CD8-positive, alpha-beta memory T cell (primary cell): ENCODE data around the gene ETNPPL. TPM values are rescaled to one million over a fixed set of nuclear protein-coding genes. Genes with fewer than 3 reads are reported as not detected.
A peak's percentile ranks its signal among the peaks of the same experiment; 100 is the strongest.

Experiments
- CTCF ChIA-PET: fragments of 350-600 bp; sonication (Branson Sonifier 250); formaldehyde crosslinking; loops from one replicate; lab custom pipeline; 2021; ENCODE audit warnings: antibody characterized with exemption; lab: Charles Lee
- POLR2A ChIA-PET: fragments of 350-600 bp; sonication (Branson Sonifier 250); formaldehyde crosslinking; loops from one replicate; lab custom pipeline; 2021; ENCODE audit warnings: antibody characterized with exemption; lab: Charles Lee
- DNase-seq, 5 donors: peaks; one replicate each; pipeline versions ENCODE4 v3.0.0 to v3.0.0-alpha.2; 2020 to 2022; ENCODE audit warnings: mixed read lengths in 1 of 5
- H3K27ac ChIP-seq: one replicate; pipeline ENCODE4 v1.7.0; 2013; ENCODE audit warnings: low read depth, mild to moderate bottlenecking, low read length, moderate library complexity
- H3K27me3 ChIP-seq: 2 replicates; pipeline ENCODE4 v1.7.0; 2013; ENCODE audit warnings: low read length, mild to moderate bottlenecking; ENCODE audit not compliant: insufficient read depth, poor library complexity, severe bottlenecking
- H3K36me3 ChIP-seq: 2 replicates; pipeline ENCODE4 v1.7.0; 2013; ENCODE audit warnings: mild to moderate bottlenecking, low read length, moderate library complexity; ENCODE audit not compliant: insufficient read depth
- H3K4me1 ChIP-seq: 2 replicates; pipeline ENCODE4 v1.7.0; 2013; ENCODE audit warnings: mild to moderate bottlenecking, low read length, moderate library complexity; ENCODE audit not compliant: insufficient read depth
- H3K4me3 ChIP-seq: 2 replicates; pipeline ENCODE4 v1.7.0; 2013; ENCODE audit warnings: mild to moderate bottlenecking, low read length
- H3K9me3 ChIP-seq: 2 replicates; pipeline ENCODE4 v1.7.0; 2013; ENCODE audit warnings: mild to moderate bottlenecking, low read length
- H3K27ac Mint-ChIP-seq, 8 donors: one replicate each; pipeline ENCODE4 v1.8.0; 2020 to 2021; ENCODE audit warnings: mixed read lengths in 8 of 8, mild to moderate bottlenecking in 6 of 8, inconsistent platforms in 3 of 8, moderate library complexity in 3 of 8
- H3K27me3 Mint-ChIP-seq, 2 donors: one replicate each; pipeline ENCODE4 v1.8.0; 2020 to 2021; ENCODE audit warnings: mixed read lengths in 2 of 2, mild to moderate bottlenecking in 1 of 2, moderate library complexity in 1 of 2
- H3K36me3 Mint-ChIP-seq, 3 donors: one replicate each; pipeline ENCODE4 v1.8.0; 2020 to 2021; ENCODE audit warnings: mixed read lengths in 3 of 3, inconsistent platforms in 1 of 3, mild to moderate bottlenecking in 1 of 3
- H3K4me1 Mint-ChIP-seq, 3 donors: one replicate each; pipeline ENCODE4 v1.8.0; 2020 to 2021; ENCODE audit warnings: mixed read lengths in 3 of 3, inconsistent platforms in 1 of 3, mild to moderate bottlenecking in 1 of 3
- H3K4me3 Mint-ChIP-seq, 7 donors: one replicate each; pipeline ENCODE4 v1.8.0; 2020 to 2021; ENCODE audit warnings: mixed read lengths in 7 of 7, mild to moderate bottlenecking in 6 of 7, moderate library complexity in 4 of 7, inconsistent platforms in 2 of 7
- H3K9me3 Mint-ChIP-seq, 5 donors: one replicate each; pipeline ENCODE4 v1.8.0; 2020 to 2022; ENCODE audit warnings: mixed read lengths in 5 of 5, mild to moderate bottlenecking in 3 of 5, moderate library complexity in 2 of 5, inconsistent platforms in 1 of 5
- polyA plus RNA-seq: library from polyadenylated mRNA; unstranded; fragments of 300-500 nt; fragmentation: Illumina TruSeq; gene quantifications from one replicate; pipeline ENCODE4 v1.2.3, GENCODE V29; 2021
- total RNA-seq, 2 experiments: library from RNA; stranded (reverse); gene quantifications; one replicate each; pipeline ENCODE4 v1.2.3, GENCODE V29; 2021

Gene ETNPPL
- total and polyA plus RNA-seq, 3 experiments from 2014 or later, result not detected

DNA sequence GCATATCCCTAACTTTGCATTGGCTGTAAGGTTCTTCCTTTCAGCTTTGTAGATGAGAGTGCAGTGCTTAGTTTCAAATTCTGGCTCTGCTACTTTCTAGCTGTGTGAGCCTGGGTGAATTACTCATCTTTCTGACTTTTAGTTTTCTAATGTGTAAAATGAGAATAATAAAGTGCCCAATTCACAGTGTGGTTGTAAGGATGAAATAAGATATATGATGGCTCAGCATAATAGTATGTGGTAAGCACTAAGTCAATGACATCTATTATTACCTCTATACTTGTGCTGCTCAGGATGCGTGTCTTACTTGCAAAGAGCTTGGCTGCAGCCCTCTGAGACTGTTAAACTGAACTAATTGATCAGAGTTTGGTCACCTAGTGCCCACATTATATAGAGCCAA, 30.6 kb upstream of the ETNPPL start:
- H3K27me3 Mint-ChIP-seq, result peaks cover 3 to 7% of the 10 kb centered on the region in 2 donors
- ChIA-PET POLR2A (no interaction called here), CTCF (interaction anchor here (0.9 kb wide), 1 partner anchor 15 kb away, joined by 3 read pairs; no protein-coding TSS in a partner anchor)
- H3K27ac ChIP-seq, result no peak overlapping the region
- H3K9me3 ChIP-seq, result no peaks in the 10 kb centered on the region
- no peak overlapping the region for H3K27ac Mint-ChIP-seq
- H3K4me3 ChIP-seq, result no peak overlapping the region
- H3K4me1 Mint-ChIP-seq, result no peaks in the 10 kb centered on the region
- no peaks in the 10 kb centered on the region for H3K9me3 Mint-ChIP-seq
- DNase-seq, result no peak
- H3K27me3 ChIP-seq, result no peaks in the 10 kb centered on the region
- H3K36me3 ChIP-seq, result no peaks in the 10 kb centered on the region
- no peaks in the 10 kb centered on the region for H3K4me1 ChIP-seq
- no peak overlapping the region for H3K4me3 Mint-ChIP-seq
- no peaks in the 10 kb centered on the region for H3K36me3 Mint-ChIP-seq

DNA sequence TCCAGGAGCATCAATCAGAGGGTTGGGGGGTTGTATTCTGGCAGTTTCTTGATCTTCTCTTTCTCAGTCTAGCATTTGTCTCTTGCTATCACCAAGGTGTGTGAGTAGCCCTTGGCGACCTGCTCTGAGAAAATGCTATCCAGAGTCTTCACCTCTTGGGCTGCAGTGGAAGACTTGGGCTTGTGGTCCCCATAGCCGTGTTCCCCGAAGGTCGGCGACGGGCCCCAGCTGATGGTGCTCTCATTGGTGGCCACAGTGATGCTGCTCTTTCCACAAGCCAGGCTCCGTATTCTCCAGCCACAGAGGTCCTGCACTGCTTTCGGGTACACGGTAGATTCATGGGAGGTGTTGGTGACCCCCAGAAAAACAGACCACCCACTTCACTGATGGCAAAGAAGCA, 25.9 kb upstream of the ETNPPL start:
- peaks cover 5 to 9% of the 10 kb centered on the region in 2 donors for H3K27me3 Mint-ChIP-seq
- Histone ChIP-seq H3K36me3 (no peaks in the 10 kb centered on the region), H3K27ac (no peak overlapping the region), H3K27me3 (no peaks in the 10 kb centered on the region), H3K9me3 (no peaks in the 10 kb centered on the region), H3K4me1 (no peaks in the 10 kb centered on the region), H3K4me3 (no peak overlapping the region)
- H3K36me3 Mint-ChIP-seq, result no peaks in the 10 kb centered on the region
- H3K27ac Mint-ChIP-seq, result no peak overlapping the region
- H3K4me3 Mint-ChIP-seq, result no peak overlapping the region
- H3K9me3 Mint-ChIP-seq, result no peaks in the 10 kb centered on the region
- no peaks in the 10 kb centered on the region for H3K4me1 Mint-ChIP-seq
- CTCF ChIA-PET, result no interaction called here
- POLR2A ChIA-PET, result no interaction called here
- DNase-seq, result no peak

DNA sequence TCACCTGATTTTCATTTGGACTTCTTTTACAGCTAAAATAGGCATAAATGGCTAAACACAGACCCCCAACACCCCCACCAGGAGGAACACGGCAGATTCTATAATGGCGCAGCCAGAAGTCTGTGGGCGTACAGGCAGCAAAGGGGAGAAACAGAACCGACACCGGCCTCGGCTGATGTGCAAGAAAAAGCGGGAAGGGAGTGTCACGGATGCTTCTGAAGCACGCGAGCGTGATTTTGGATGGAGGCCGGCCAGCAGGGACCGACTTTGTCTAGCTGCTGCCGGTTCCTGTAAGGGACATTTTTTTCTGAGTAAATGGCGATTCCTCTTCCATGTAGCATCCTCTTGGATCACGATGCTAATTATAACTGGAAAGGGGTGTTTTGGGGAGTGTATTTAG, 24.9 kb upstream of the ETNPPL start:
- Histone ChIP-seq H3K4me3 (no peak overlapping the region), H3K4me1 (no peaks in the 10 kb centered on the region), H3K27ac (no peak overlapping the region), H3K36me3 (no peaks in the 10 kb centered on the region), H3K9me3 (no peaks in the 10 kb centered on the region), H3K27me3 (no peaks in the 10 kb centered on the region)
- H3K36me3 Mint-ChIP-seq, result no peaks in the 10 kb centered on the region
- H3K27ac Mint-ChIP-seq, result no peak overlapping the region
- ChIA-PET CTCF (no interaction called here), POLR2A (no interaction called here)
- no peak for DNase-seq
- H3K4me1 Mint-ChIP-seq, result no peaks in the 10 kb centered on the region
- H3K27me3 Mint-ChIP-seq, result peaks cover 3 to 9% of the 10 kb centered on the region in 2 donors
- no peaks in the 10 kb centered on the region for H3K9me3 Mint-ChIP-seq
- no peak overlapping the region for H3K4me3 Mint-ChIP-seq

DNA sequence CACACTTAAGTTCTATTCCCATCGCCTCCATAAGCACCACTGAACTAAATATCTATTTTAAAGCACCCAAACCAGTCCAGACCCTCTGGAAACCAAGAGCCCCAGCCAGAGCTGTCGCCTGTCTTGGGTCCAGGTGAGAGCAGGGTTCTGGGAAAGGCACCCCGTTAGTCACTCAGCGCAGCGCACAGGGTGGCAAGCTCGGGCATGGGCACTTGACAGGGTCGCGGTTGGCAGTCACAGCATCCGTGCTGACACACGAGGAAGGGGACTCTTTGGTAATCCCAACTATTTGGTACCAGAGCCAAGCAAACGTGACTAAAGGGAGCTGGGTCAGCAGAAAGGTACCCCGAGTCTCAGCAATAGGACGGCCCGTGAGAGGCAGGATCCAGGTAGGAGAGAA, 24.3 kb upstream of the ETNPPL start:
- H3K9me3 ChIP-seq, result no peaks in the 10 kb centered on the region
- Mint-ChIP-seq H3K9me3 (no peaks in the 10 kb centered on the region), H3K27me3 (peaks cover 6 to 11% of the 10 kb centered on the region in 2 donors), H3K4me3 (no peak overlapping the region), H3K36me3 (no peaks in the 10 kb centered on the region), H3K4me1 (no peaks in the 10 kb centered on the region), H3K27ac (no peak overlapping the region)
- no peak overlapping the region for H3K4me3 ChIP-seq
- POLR2A ChIA-PET, result no interaction called here
- no peaks in the 10 kb centered on the region for H3K36me3 ChIP-seq
- H3K4me1 ChIP-seq, result no peaks in the 10 kb centered on the region
- no peak overlapping the region for H3K27ac ChIP-seq
- CTCF ChIA-PET, result no interaction called here
- H3K27me3 ChIP-seq, result no peaks in the 10 kb centered on the region
- no peak for DNase-seq

DNA sequence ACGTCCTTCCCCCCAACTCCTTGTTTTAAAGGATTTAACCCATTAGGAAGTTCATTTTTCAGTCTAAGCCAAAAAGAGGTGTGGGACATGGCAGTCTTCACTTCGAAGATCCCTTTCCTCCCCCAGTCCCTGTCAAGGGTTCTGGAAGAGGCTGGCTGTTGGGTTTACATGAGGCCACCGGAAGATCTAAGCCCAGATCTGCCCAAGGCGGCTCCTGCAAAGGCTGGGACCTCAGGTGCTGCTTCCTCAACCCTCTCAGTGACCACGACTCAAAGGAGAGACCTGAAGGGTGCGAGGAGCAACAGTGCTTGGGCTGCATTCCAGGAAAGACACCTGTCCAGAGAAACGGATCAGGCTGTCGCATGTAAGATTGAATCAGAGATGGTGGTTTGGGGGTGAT, 23.5 kb upstream of the ETNPPL start:
- Mint-ChIP-seq H3K36me3 (no peaks in the 10 kb centered on the region), H3K4me3 (no peak overlapping the region), H3K27me3 (peaks cover 6 to 11% of the 10 kb centered on the region in 2 donors), H3K27ac (no peak overlapping the region), H3K4me1 (no peaks in the 10 kb centered on the region), H3K9me3 (no peaks in the 10 kb centered on the region)
- DNase-seq, result no peak
- no peaks in the 10 kb centered on the region for H3K4me1 ChIP-seq
- ChIA-PET CTCF (no interaction called here), POLR2A (no interaction called here)
- no peaks in the 10 kb centered on the region for H3K9me3 ChIP-seq
- no peaks in the 10 kb centered on the region for H3K27me3 ChIP-seq
- no peak overlapping the region for H3K27ac ChIP-seq
- H3K36me3 ChIP-seq, result no peaks in the 10 kb centered on the region
- no peak overlapping the region for H3K4me3 ChIP-seq

DNA sequence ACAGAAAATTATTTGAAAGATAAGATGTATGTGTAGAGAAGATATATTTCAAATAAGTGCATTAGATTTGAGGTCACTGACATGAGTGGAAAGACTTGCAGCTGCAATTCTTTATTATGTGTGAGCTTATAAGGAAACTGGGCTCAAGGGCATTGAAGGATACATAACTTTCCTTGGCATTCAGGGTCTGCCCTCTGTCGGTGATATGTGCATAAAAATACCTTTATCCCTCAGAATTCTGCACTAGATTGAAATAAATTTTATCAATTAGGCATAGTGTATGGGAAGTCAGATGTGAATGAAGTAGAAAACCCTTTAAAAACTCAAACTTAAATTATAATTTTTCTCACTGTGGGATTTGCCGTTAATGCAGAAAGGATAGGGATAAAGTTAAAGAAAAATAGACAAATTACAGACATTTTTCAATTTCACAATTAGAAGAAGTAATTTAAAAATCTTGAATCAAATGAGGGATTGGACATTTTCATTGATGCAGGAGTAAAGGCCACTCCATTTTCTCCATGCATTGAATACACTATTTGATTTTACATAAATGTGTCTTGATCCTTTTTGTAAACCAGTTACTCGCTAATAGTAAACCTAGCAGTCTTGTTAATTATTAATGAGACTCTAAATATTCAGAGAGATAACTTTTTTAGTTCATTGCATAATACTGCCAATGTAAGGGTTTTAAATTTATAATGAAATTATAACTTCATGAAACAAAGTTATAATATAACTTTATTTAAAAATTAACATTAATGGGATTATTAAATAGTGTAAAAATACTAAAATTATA, 21.0 kb upstream of the ETNPPL start:
- Mint-ChIP-seq H3K27ac (no peak overlapping the region), H3K4me1 (no peaks in the 10 kb centered on the region), H3K36me3 (no peaks in the 10 kb centered on the region), H3K27me3 (peaks cover 4 to 11% of the 10 kb centered on the region in 2 donors), H3K9me3 (no peaks in the 10 kb centered on the region), H3K4me3 (no peak overlapping the region)
- POLR2A ChIA-PET, result no interaction called here
- CTCF ChIA-PET, result no interaction called here
- H3K4me1 ChIP-seq, result no peaks in the 10 kb centered on the region
- no peak overlapping the region for H3K27ac ChIP-seq
- H3K4me3 ChIP-seq, result no peak overlapping the region
- H3K9me3 ChIP-seq, result no peaks in the 10 kb centered on the region
- DNase-seq, result no peak
- no peaks in the 10 kb centered on the region for H3K27me3 ChIP-seq
- H3K36me3 ChIP-seq, result no peaks in the 10 kb centered on the region

DNA sequence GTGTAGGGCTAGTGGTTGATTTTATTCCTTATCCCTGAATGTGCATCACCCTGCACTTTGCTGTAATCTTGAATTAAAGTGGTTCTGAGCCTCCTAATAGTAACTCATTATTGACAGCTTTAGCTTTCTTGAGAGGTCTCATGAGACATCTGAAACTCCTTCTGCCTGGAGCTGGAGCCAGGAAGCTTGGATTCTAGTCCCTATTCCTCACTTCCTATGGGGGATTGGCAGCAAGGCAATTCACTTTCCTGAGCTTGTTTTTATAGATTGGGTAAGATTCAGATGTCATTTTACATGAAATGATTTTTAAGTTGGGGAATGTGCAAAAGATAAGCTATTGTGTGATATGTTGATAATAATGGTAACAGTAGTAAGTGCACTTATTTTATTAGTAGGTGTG, 17.1 kb upstream of the ETNPPL start:
- H3K36me3 Mint-ChIP-seq, result no peaks in the 10 kb centered on the region
- ChIA-PET POLR2A (no interaction called here), CTCF (no interaction called here)

DNA sequence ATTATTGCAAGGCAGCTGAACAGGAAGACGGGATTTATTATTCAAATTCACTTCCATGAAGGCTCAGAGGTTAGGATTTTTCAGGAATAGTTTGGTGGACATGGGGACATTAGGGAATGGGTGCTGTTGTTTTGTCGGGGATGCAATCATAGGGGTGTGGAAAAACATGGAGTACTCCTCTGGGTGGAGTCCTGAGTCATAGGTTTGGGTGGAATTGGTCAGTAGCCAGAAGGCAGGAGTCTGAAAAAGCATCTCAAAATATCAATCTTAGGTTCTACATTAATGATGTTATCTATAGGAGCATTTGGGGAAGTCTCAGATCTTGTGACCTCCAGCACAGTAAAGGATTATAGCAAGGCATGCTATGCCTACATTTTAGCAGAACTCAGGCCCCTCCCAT, 14.5 kb upstream of the ETNPPL start:
- H3K27me3 Mint-ChIP-seq, result peaks cover 4 to 24% of the 10 kb centered on the region in 2 donors
- no peaks in the 10 kb centered on the region for H3K9me3 Mint-ChIP-seq
- no peaks in the 10 kb centered on the region for H3K36me3 ChIP-seq
- no peak for DNase-seq
- peak overlapping the region in 1 of 8 donors; percentile 13 for H3K27ac Mint-ChIP-seq
- H3K4me3 Mint-ChIP-seq, result no peak overlapping the region
- H3K4me3 ChIP-seq, result no peak overlapping the region
- CTCF ChIA-PET, result interaction anchor here (1.2 kb wide), 1 partner anchor 17 kb away, joined by 3 read pairs; no protein-coding TSS in a partner anchor
- no peak overlapping the region for H3K27ac ChIP-seq
- H3K4me1 ChIP-seq, result no peaks in the 10 kb centered on the region
- no peaks in the 10 kb centered on the region for H3K9me3 ChIP-seq
- no peaks in the 10 kb centered on the region for H3K4me1 Mint-ChIP-seq
- POLR2A ChIA-PET, result no interaction called here
- H3K27me3 ChIP-seq, result no peaks in the 10 kb centered on the region
- H3K36me3 Mint-ChIP-seq, result no peaks in the 10 kb centered on the region

More for the DNA sequence above, 17.1 kb upstream of the ETNPPL start:
- DNase-seq, result no peak
- Histone ChIP-seq H3K4me1 (no peaks in the 10 kb centered on the region), H3K27me3 (no peaks in the 10 kb centered on the region), H3K27ac (no peak overlapping the region), H3K9me3 (no peaks in the 10 kb centered on the region), H3K36me3 (no peaks in the 10 kb centered on the region), H3K4me3 (no peak overlapping the region)
- H3K27ac Mint-ChIP-seq, result no peak overlapping the region
- H3K4me1 Mint-ChIP-seq, result no peaks in the 10 kb centered on the region
- H3K4me3 Mint-ChIP-seq, result no peak overlapping the region
- H3K9me3 Mint-ChIP-seq, result no peaks in the 10 kb centered on the region
- H3K27me3 Mint-ChIP-seq, result peaks cover 4 to 24% of the 10 kb centered on the region in 2 donors
